ENCODE data around the gene IL26.

The IL26 gene, protein sequence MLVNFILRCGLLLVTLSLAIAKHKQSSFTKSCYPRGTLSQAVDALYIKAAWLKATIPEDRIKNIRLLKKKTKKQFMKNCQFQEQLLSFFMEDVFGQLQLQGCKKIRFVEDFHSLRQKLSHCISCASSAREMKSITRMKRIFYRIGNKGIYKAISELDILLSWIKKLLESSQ

GRCh38 chr12:68225576-68226476 lies at the start of gene IL26:
Gene IL26 (minus strand): TSS chr12:68225810. CDS start chr12:68225756, 54 bp downstream.
- no peak for DNase-seq (ENCODE audit: low read depth in 2 of 2)

DNA sequence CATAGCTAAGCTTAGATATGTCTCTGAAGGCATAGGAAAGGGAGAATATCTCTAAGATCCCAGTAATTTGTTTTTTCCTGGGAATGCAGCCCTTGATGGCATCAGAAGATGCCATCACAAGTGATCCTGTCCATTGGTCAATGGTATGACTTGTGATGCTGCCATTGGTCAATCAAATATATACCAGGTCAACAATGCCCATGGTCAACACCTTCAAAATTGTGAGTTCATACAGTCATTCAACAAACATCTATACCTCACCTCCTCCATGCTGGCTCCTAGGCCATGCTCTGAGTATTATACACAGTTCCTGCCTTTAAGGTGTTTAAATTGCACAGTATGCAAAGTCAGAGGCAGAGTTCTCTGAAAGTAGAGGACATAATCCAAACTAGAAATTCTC lies 47.1 kb upstream of the IL26 start:
- no peak for DNase-seq (ENCODE audit: low read depth in 2 of 2)

DNA sequence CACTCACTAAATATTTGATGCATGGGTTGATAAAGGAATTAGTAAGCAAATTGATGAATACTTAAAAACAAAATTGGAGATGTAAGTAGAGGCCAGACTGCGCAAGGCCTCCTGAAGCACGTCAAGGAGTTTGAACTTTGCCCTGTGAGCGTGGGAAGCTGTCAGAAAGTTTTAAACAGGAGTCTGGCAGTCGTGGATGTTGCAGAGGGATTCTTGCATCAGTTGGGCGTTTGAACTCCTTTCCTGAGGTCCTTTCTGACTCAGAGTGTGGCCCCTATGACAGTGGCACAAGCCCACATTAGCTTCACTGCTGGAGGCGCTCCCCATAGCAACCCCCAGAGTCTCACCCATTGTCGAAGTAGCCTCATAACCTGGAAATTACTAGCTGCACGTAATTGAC lies 45.7 kb upstream of the IL26 start:
- no peak for DNase-seq (ENCODE audit: low read depth in 2 of 2)

DNA sequence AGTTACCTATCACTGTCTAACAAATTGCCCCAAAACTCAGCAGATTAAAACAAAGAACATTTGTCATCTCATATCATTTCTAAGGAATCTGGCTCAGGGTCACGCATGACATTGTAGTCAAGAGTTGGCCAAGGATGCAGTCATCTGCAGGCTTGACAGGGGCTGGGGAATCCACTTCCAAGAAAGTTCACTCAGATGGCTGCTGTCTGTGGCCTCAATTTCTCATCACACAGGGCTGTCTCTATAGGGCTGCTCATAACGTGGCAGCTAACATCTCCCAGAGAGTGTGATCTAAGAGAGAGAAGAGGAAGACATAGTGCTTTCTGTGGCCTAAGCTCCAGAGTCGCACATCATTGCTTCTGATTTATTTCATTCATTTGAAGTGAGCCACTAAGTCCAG lies 44.7 kb upstream of the IL26 start:
- no peak for DNase-seq (ENCODE audit: low read depth in 2 of 2)

- DNase-seq (ENCODE audit: low read depth in 2 of 2), result no peak
These were observed 44.2 kb upstream of the IL26 start for GRCh38 chr12:68269779-68270178.

GRCh38 chr12:68268967-68269366 lies 43.4 kb upstream of the IL26 start:
- no peak for DNase-seq (ENCODE audit: low read depth in 2 of 2)

DNA sequence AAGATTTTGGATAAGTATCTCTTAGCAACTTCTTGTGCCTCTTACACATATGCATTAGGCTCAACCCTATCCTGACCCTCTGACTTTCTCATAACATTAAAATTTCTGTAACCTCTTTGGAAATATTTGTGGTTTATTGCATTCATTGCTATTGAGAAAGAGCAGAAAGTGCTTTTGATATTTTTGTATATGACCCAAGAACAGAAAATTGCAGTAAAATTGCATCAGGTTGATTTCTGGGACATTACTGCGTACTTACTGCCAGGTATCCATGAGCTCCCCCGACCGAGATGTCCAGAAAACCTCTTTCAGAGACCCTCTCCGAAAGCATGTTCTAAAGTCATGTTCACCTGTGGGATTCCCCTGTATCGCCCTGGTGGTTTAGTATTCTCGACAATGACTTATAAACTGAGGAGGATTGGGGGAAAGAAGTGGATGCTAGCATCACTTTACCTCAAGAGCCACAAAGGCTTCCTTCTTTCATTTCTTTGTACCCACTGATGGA lies 42.3 kb upstream of the IL26 start:
- DNase-seq (ENCODE audit: low read depth in 2 of 2), result no peak

GRCh38 chr12:68264857-68265256 lies 39.2 kb upstream of the IL26 start:
- DNase-seq (ENCODE audit: low read depth in 2 of 2), result no peak

DNA sequence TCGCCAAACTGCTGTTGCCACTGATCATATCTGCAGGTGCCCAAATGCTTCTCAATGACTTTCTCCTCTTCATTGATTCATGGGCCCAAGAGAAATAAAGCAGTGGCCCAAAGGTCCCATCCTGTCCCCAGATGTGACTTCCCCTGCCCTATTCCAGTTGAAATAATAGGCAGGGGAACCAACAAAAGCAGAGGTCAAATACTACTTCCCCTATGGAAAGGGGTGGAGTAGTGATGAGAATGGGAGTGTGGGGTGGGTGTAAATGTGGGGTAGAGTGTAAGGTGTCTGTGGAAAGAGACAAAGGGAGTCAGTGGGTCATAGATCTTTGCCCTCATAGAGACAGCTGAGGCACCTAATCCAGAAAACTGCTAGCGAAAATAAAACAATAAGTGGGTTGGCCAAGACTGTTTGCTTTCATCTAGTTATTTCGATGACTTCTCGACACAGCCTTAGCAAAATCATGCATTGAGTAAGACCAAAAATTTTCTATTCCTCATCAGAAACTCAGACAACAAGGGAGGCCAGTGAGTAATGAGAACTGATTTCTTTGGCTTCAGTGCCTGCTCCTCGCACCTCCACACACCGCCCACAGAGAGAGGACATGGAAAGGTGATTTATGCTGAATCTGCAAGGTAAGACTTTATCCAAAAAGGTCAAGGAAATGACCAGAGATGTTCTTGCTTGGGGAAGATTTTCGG lies 38.7 kb upstream of the IL26 start:
- DNase-seq (ENCODE audit: low read depth in 2 of 2), result no peak

DNA sequence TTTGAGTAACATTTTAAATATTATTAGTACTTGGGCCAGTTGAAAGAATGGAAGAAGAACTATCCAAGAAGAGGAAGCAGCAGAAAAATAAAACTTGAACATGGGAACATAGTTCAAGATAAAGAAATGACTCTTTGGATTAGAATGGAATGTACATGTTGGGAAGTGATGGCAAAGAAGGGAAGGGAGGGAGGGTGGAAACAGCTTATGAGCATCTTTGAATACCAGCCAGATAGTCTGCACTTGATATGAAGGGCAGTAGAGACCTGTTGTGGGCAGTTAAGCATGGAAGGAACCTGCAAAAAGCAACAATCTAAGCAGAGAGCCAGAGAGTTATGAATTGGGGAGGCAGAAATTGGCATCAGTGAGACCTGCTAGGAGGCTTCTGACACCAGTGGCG lies 37.8 kb upstream of the IL26 start:
- DNase-seq (ENCODE audit: low read depth in 2 of 2), result no peak

- DNase-seq (ENCODE audit: low read depth in 2 of 2), result no peak
These were observed 36.3 kb upstream of the IL26 start for GRCh38 chr12:68261896-68262295.

GRCh38 chr12:68260153-68260552 lies 34.5 kb upstream of the IL26 start:
- DNase-seq (ENCODE audit: low read depth in 2 of 2), result no peak

GRCh38 chr12:68259318-68259940 lies 33.8 kb upstream of the IL26 start:
- peak in 1 of 2 donors; percentile 46 for DNase-seq (ENCODE audit: low read depth in 2 of 2)

- no peak for DNase-seq (ENCODE audit: low read depth in 2 of 2)
These were observed 27.9 kb upstream of the IL26 start, which contains the start of gene IL22 for GRCh38 chr12:68253504-68253903. Gene IL22 (minus strand): TSS chr12:68253604. CDS start chr12:68253448, 156 bp downstream.

- DNase-seq (ENCODE audit: low read depth in 2 of 2), result no peak
These were observed 26.5 kb upstream of the IL26 start for GRCh38 chr12:68252077-68252476.

DNA sequence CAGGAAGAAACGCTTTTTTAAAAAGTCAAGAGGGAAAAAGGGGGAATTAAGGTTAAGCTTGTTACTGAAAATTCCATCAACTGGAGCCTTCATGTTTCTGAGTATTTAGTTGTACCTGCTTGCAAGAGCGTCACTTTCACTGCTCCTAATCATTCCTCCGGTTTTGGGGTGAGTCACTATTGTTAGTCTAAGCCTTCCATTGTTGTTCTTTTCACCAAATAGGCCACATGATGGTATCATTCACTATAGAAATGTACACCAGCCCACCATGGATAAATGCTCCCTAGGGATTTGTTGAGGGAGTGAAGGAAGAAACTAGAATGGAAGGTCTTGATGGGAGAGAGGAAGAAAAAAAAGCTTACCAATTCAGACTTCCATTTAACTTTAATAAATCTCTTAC lies 24.8 kb upstream of the IL26 start:
- DNase-seq (ENCODE audit: low read depth in 2 of 2), result no peak

DNA sequence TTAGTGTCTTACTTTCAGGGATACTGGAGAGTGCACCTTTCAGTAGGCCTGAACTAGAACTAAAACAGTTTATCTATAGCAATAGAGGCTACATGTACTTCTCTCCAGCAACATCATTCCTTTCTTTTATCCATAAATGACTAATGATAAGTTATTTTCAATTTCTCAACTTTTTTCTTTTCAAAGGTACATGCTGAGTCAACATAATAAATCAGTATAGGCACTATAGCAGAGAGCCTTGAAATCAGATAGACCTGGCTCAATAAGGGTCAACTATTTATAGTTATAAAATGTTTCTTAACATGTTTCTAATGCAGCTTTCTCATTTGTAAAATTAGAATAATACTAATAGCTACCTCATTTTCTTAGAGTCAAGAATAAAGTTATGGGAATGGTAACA lies 22.2 kb upstream of the IL26 start:
- DNase-seq (ENCODE audit: low read depth in 2 of 2), result no peak

GRCh38 chr12:68246350-68246749 lies 20.7 kb upstream of the IL26 start:
- no peak for DNase-seq (ENCODE audit: low read depth in 2 of 2)

DNA sequence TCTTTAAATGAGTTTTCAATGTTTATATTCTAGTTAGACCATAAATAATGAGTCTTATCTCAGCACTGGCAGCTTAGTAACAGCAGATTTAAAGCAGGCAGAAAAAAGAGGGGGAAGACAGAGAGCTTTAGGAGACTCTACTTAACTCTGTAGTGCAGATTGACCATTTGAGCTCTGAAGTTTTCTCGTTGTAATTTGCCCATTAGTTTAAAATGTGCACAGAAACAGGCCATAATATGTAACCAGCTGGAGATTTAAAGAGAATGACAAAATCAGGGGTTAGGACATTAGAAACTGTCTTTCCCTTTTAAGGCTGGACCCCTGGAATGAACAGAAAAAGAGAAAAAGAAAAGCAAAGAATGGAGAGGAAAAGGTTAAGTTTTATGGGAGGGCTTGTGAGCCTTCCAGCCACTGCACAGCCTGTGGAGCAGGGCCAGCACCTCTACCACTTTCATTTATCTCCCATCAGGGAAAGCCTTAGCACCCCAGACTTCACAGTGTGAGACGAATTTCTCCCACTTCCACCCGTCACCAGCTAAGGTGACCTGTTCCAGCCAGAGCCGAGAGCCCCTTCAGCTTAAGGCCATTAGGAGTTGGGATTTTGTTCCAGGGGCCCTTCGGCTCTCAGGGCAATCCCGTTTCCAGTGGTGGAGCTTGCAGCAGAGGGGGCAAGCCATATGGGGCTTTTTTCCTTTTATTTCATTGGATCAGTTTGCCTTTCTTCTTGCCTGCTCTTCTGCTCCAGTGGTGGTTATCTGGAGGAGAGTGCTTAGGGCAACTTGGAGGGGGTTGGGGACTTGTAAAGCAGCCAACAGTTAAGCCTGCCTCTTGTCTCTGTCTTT lies 19.8 kb upstream of the IL26 start:
- no peak for DNase-seq (ENCODE audit: low read depth in 2 of 2)

DNA sequence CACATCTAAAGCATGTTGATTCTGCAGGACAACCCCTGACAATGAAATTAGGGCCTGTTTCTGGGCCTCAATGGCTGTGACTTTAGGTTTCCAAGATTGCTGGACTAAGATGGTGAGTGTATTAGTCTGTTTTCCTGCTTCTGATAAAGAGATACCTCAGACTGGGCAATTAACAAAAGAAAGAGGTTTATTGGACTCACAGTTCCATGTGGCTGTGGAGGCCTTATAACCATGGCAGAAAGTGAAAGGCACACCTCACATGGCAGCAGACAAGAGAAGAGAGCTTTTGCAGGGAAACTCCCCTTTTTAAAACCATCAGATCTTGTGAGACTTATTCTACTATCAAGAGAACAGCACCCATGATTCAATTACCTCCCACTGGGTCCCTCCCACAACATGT lies 17.2 kb upstream of the IL26 start:
- DNase-seq (ENCODE audit: low read depth in 2 of 2), result no peak

- DNase-seq (ENCODE audit: low read depth in 2 of 2), result peak; percentile 16 to 21
These were observed 15.4 kb upstream of the IL26 start for GRCh38 chr12:68240975-68241374.

All from stimulated activated CD8-positive, alpha-beta memory T cell treated with anti-CD3 and anti-CD28 coated beads, Interleukin-2, amount 100 ng/mL, for 48 hours (primary cell).